Astrocyte (in vitro differentiated cells and primary cell): ENCODE measurements around the gene DOCK10.

Experiments
- EZH2 ChIP-seq: IDR thresholded peaks from 2 replicates; pipeline ENCODE4 v1.6.1; 2012; ENCODE audit warnings: mild to moderate bottlenecking, low read length, inconsistent platforms; ENCODE audit not compliant: insufficient read depth
- TF ChIP-seq, protein P1 (sequence below): IDR thresholded peaks from 2 replicates; pipeline ENCODE4 v1.5.1; 2011; ENCODE audit warnings: low read depth, mild to moderate bottlenecking, inconsistent platforms, low read length, moderate library complexity; ENCODE audit not compliant: insufficient read depth

- TF ChIP-seq, protein P1, sequence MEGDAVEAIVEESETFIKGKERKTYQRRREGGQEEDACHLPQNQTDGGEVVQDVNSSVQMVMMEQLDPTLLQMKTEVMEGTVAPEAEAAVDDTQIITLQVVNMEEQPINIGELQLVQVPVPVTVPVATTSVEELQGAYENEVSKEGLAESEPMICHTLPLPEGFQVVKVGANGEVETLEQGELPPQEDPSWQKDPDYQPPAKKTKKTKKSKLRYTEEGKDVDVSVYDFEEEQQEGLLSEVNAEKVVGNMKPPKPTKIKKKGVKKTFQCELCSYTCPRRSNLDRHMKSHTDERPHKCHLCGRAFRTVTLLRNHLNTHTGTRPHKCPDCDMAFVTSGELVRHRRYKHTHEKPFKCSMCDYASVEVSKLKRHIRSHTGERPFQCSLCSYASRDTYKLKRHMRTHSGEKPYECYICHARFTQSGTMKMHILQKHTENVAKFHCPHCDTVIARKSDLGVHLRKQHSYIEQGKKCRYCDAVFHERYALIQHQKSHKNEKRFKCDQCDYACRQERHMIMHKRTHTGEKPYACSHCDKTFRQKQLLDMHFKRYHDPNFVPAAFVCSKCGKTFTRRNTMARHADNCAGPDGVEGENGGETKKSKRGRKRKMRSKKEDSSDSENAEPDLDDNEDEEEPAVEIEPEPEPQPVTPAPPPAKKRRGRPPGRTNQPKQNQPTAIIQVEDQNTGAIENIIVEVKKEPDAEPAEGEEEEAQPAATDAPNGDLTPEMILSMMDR = no peak
- TF ChIP-seq EZH2 = no peak
Observed at GRCh38 chr2:224919472-224920110, 122.7 kb downstream of the DOCK10 start.
